ENCODE measurements around the gene ASMTL. TPM values are rescaled to one million over a fixed set of nuclear protein-coding genes. Genes with fewer than 3 reads are reported as not detected.
"Not testable (repeated sequence)": the region's sequence is repeated elsewhere in the genome, so short reads cannot be mapped to it uniquely, and the experiment has no call there.

The ASMTL gene
- total RNA-seq, 1 donor from 2014 or later = 36.5 TPM

GRCh38 chrX:1416327-1416784 is 36.4 kb downstream of the ASMTL start:
- TF ChIP-seq CTCF (IDR thresholded peaks at IDR 0.05; ENCODE audit: borderline replicate concordance) = no peak
- no peaks in the 10 kb centered on the region for H3K27me3 ChIP-seq (ENCODE audit: low read depth)
- no peak for DNase-seq

GRCh38 chrX:1412551-1413161 is 40.1 kb downstream of the ASMTL start:
- DNase-seq = no peak
- peaks cover 38% of the 10 kb centered on the region for H3K36me3 ChIP-seq
- intact Hi-C loops (cut with micrococcal nuclease) = no loop called here
- no peak for TF ChIP-seq CTCF (IDR thresholded peaks at IDR 0.05; ENCODE audit: borderline replicate concordance)
- no peak overlapping the region for H3K27ac ChIP-seq (replicated peaks)
- H3K4me1 ChIP-seq = no peaks in the 10 kb centered on the region
- no peaks in the 10 kb centered on the region for H3K9me3 ChIP-seq (replicated peaks)
- no peaks in the 10 kb centered on the region for H3K27me3 ChIP-seq (ENCODE audit: low read depth)
- H3K4me3 ChIP-seq = no peak overlapping the region

More at GRCh38 chrX:1416327-1416784, 36.4 kb downstream of the ASMTL start:
- peaks cover 8% of the 10 kb centered on the region for H3K9me3 ChIP-seq (replicated peaks)
- H3K36me3 ChIP-seq = peaks cover 55% of the 10 kb centered on the region
- H3K27ac ChIP-seq (replicated peaks) = no peak overlapping the region
- intact Hi-C loops (cut with micrococcal nuclease) = no loop called here
- H3K4me3 ChIP-seq = no peak overlapping the region
- no peaks in the 10 kb centered on the region for H3K4me1 ChIP-seq

- TF ChIP-seq CTCF (IDR thresholded peaks at IDR 0.05; ENCODE audit: borderline replicate concordance) = no peak
These were observed 41.4 kb downstream of the ASMTL start for GRCh38 chrX:1411326-1411725.

GRCh38 chrX:1407035-1407434 is 45.7 kb downstream of the ASMTL start:
- Histone ChIP-seq H3K4me3 (no peak overlapping the region), H3K27ac (replicated peaks) (no peak overlapping the region), H3K27me3 (ENCODE audit: low read depth) (no peaks in the 10 kb centered on the region), H3K4me1 (no peaks in the 10 kb centered on the region), H3K36me3 (peaks cover 63% of the 10 kb centered on the region), H3K9me3 (replicated peaks) (no peaks in the 10 kb centered on the region)
- no peak for TF ChIP-seq CTCF (IDR thresholded peaks at IDR 0.05; ENCODE audit: borderline replicate concordance)
- intact Hi-C loops (cut with micrococcal nuclease) = no loop called here
- DNase-seq = no peak

More at GRCh38 chrX:1411326-1411725, 41.4 kb downstream of the ASMTL start:
- Histone ChIP-seq H3K9me3 (replicated peaks) (no peaks in the 10 kb centered on the region), H3K27me3 (ENCODE audit: low read depth) (no peaks in the 10 kb centered on the region), H3K36me3 (peaks cover 51% of the 10 kb centered on the region), H3K4me1 (no peaks in the 10 kb centered on the region), H3K4me3 (no peak overlapping the region), H3K27ac (replicated peaks) (no peak overlapping the region)
- intact Hi-C loops (cut with micrococcal nuclease) = no loop called here
- DNase-seq = no peak

GRCh38 chrX:1405769-1406168 is 46.9 kb downstream of the ASMTL start:
- DNase-seq; intact Hi-C loops (cut with micrococcal nuclease): not testable (repeated sequence)
- H3K36me3 ChIP-seq = peaks cover 67% of the 10 kb centered on the region

GRCh38 chrX:1403867-1404266 is 48.8 kb downstream of the ASMTL start:
- H3K4me1 ChIP-seq = not testable (repeated sequence)

More at GRCh38 chrX:1405769-1406168, 46.9 kb downstream of the ASMTL start:
- H3K4me3 ChIP-seq; H3K9me3 ChIP-seq (replicated peaks); H3K27ac ChIP-seq (replicated peaks); H3K4me1 ChIP-seq; H3K27me3 ChIP-seq (ENCODE audit: low read depth): not testable (repeated sequence)

More at GRCh38 chrX:1403867-1404266, 48.8 kb downstream of the ASMTL start:
- H3K36me3 ChIP-seq = peaks cover 77% of the 10 kb centered on the region
- H3K27ac ChIP-seq (replicated peaks); H3K27me3 ChIP-seq (ENCODE audit: low read depth); H3K4me3 ChIP-seq; DNase-seq; intact Hi-C loops (cut with micrococcal nuclease); H3K9me3 ChIP-seq (replicated peaks): not testable (repeated sequence)

Data from left ventricle myocardium inferior (tissue), 1 donor.